Measurements from ENCODE around the gene CLEC10A.

The CLEC10A gene

GRCh38 chr17:7114241-7114874 is 34.3 kb upstream of the CLEC10A start, which contains the start of gene ASGR2:
ASGR2 (minus strand) TSS chr17:7114822; CDS start chr17:7114240, 582 bp downstream.
- no peak for TF ChIP-seq TAF1 (IDR thresholded peaks at IDR 0.05; ENCODE audit: borderline replicate concordance, low read depth, low read length)
- FAIRE-seq = no peak
- DNase-seq (ENCODE audit: insufficient read length) = no peak

GRCh38 chr17:7113273-7114071 is 33.4 kb upstream of the CLEC10A start:
- no peak for TF ChIP-seq POLR2AphosphoS5 (IDR thresholded peaks at IDR 0.05; ENCODE audit: low read depth, low read length)
- FAIRE-seq (peak; percentile 82), DNase-seq (ENCODE audit: insufficient read length) (no peak)

GRCh38 chr17:7112510-7113108 is 32.6 kb upstream of the CLEC10A start:
- TF ChIP-seq TAF1 (IDR thresholded peaks at IDR 0.05; ENCODE audit: borderline replicate concordance, low read depth, low read length) (no peak), POLR2A (IDR thresholded peaks at IDR 0.05; ENCODE audit: low read depth, low read length) (no peak), POLR2AphosphoS5 (IDR thresholded peaks at IDR 0.05; ENCODE audit: low read depth, low read length) (no peak)
- no peak for DNase-seq (ENCODE audit: insufficient read length)
- no peak for FAIRE-seq

- TF ChIP-seq TAF1 (IDR thresholded peaks at IDR 0.05; ENCODE audit: borderline replicate concordance, low read depth, low read length) = no peak
- no peak for TF ChIP-seq POLR2A (IDR thresholded peaks at IDR 0.05; ENCODE audit: low read depth, low read length)
- no peak for TF ChIP-seq POLR2AphosphoS5 (IDR thresholded peaks at IDR 0.05; ENCODE audit: low read depth, low read length)
- no peak for FAIRE-seq
- DNase-seq (ENCODE audit: insufficient read length) = no peak
Measured at GRCh38 chr17:7111784-7112509, 31.9 kb upstream of the CLEC10A start.

- TF ChIP-seq POLR2AphosphoS5 (IDR thresholded peaks at IDR 0.05; ENCODE audit: low read depth, low read length) = no peak
- FAIRE-seq = no peak
- DNase-seq (ENCODE audit: insufficient read length) = no peak
Measured at GRCh38 chr17:7110617-7111306, 30.7 kb upstream of the CLEC10A start.

- TF ChIP-seq POLR2A (IDR thresholded peaks at IDR 0.05; ENCODE audit: low read depth, low read length) (no peak), POLR2AphosphoS5 (IDR thresholded peaks at IDR 0.05; ENCODE audit: low read depth, low read length) (no peak), TAF1 (IDR thresholded peaks at IDR 0.05; ENCODE audit: borderline replicate concordance, low read depth, low read length) (no peak)
- FAIRE-seq (peak; percentile 53), DNase-seq (ENCODE audit: insufficient read length) (no peak)
Measured at GRCh38 chr17:7109461-7110322, 29.6 kb upstream of the CLEC10A start.

- no peak for TF ChIP-seq TAF1 (IDR thresholded peaks at IDR 0.05; ENCODE audit: borderline replicate concordance, low read depth, low read length)
- TF ChIP-seq POLR2A (IDR thresholded peaks at IDR 0.05; ENCODE audit: low read depth, low read length) = no peak
- no peak for TF ChIP-seq POLR2AphosphoS5 (IDR thresholded peaks at IDR 0.05; ENCODE audit: low read depth, low read length)
- no peak for FAIRE-seq
- DNase-seq (ENCODE audit: insufficient read length) = no peak
Measured at GRCh38 chr17:7108981-7109380, 28.9 kb upstream of the CLEC10A start.

- no peak for FAIRE-seq
- TF ChIP-seq TAF1 (IDR thresholded peaks at IDR 0.05; ENCODE audit: borderline replicate concordance, low read depth, low read length) (no peak), POLR2AphosphoS5 (IDR thresholded peaks at IDR 0.05; ENCODE audit: low read depth, low read length) (no peak), POLR2A (IDR thresholded peaks at IDR 0.05; ENCODE audit: low read depth, low read length) (no peak)
- DNase-seq (ENCODE audit: insufficient read length) = no peak
Measured at GRCh38 chr17:7108560-7108925, 28.5 kb upstream of the CLEC10A start.

- no peak for DNase-seq (ENCODE audit: insufficient read length)
- no peak for FAIRE-seq
- TF ChIP-seq POLR2A (IDR thresholded peaks at IDR 0.05; ENCODE audit: low read depth, low read length) (no peak), TAF1 (IDR thresholded peaks at IDR 0.05; ENCODE audit: borderline replicate concordance, low read depth, low read length) (no peak), POLR2AphosphoS5 (IDR thresholded peaks at IDR 0.05; ENCODE audit: low read depth, low read length) (no peak)
Measured at GRCh38 chr17:7107795-7108559, 27.9 kb upstream of the CLEC10A start.
